CD4-positive, CD25-positive, alpha-beta regulatory T cell (primary cell): ENCODE data around the gene ADCY6. TPM values are rescaled to one million over a fixed set of nuclear protein-coding genes. Genes with fewer than 3 reads are reported as not detected.

Source experiments
- polyA plus RNA-seq, 4 donors: library from polyadenylated mRNA; unstranded; fragments of 300-500 nt; fragmentation: Illumina TruSeq; gene quantifications; one replicate each; pipeline ENCODE4 v1.2.3, GENCODE V29; 2021
- total RNA-seq: library from RNA; stranded (reverse); gene quantifications from one replicate; pipeline ENCODE4 v1.2.3, GENCODE V29; 2022

ADCY6 gene
- total and polyA plus RNA-seq, 5 donors from 2014 or later, result 0.12 TPM; not detected in 4

Other genes starting within 250 kb of the ADCY6 start
- gene LALBA, start 219.0 kb downstream of the ADCY6 start, total RNA-seq, result not detected
- not detected for gene LALBA, start 219.0 kb downstream of the ADCY6 start, polyA plus RNA-seq
- gene KANSL2, start 106.9 kb downstream of the ADCY6 start, total RNA-seq, result 116 TPM
- gene KANSL2, start 106.9 kb downstream of the ADCY6 start, polyA plus RNA-seq, result 10 to 100 TPM; 30.9 to 40.8 (median 39.7) TPM
- gene CCNT1, start 72.4 kb downstream of the ADCY6 start, total RNA-seq, result 117 TPM
- 10 to 100 TPM; 11.4 to 21.0 (median 16.1) TPM for gene CCNT1, start 72.4 kb downstream of the ADCY6 start, polyA plus RNA-seq
- 9.1 TPM for gene CACNB3, start 29.4 kb upstream of the ADCY6 start, total RNA-seq
- 1 to 10 TPM in 2 of 4 donors, under 1 TPM in 2; 0.32 to 2.3 (median 0.83) TPM for gene CACNB3, start 29.4 kb upstream of the ADCY6 start, polyA plus RNA-seq
- 96.3 TPM for gene DDX23, start 63.1 kb upstream of the ADCY6 start, total RNA-seq
- gene DDX23, start 63.1 kb upstream of the ADCY6 start, polyA plus RNA-seq, result 10 to 100 TPM; 30.5 to 40.4 (median 34.7) TPM
- gene RND1, start 76.8 kb upstream of the ADCY6 start, total RNA-seq, result 7.3 TPM
- gene RND1, start 76.8 kb upstream of the ADCY6 start, polyA plus RNA-seq, result under 1 TPM; 0.13 to 0.63 (median 0.42) TPM
- gene FKBP11, start 136.4 kb upstream of the ADCY6 start, total RNA-seq, result 55.6 TPM
- 10 to 100 TPM; 56.5 to 79.7 (median 77.0) TPM for gene FKBP11, start 136.4 kb upstream of the ADCY6 start, polyA plus RNA-seq
- gene ARF3, start 168.4 kb upstream of the ADCY6 start, total RNA-seq, result 79.4 TPM
- 10 to 100 TPM; 21.2 to 30.5 (median 23.6) TPM for gene ARF3, start 168.4 kb upstream of the ADCY6 start, polyA plus RNA-seq
- gene WNT10B, start 182.6 kb upstream of the ADCY6 start, total RNA-seq, result 1.6 TPM
- gene WNT10B, start 182.6 kb upstream of the ADCY6 start, polyA plus RNA-seq, result not detected
- gene WNT1, start 189.2 kb upstream of the ADCY6 start, total RNA-seq, result 0.62 TPM
- under 1 TPM in 1 of 4 donors, not detected in 3; 0.39 TPM for gene WNT1, start 189.2 kb upstream of the ADCY6 start, polyA plus RNA-seq
- 0.39 TPM for gene DDN, start 210.3 kb upstream of the ADCY6 start, total RNA-seq
- not detected for gene DDN, start 210.3 kb upstream of the ADCY6 start, polyA plus RNA-seq
- gene PRKAG1, start 229.7 kb upstream of the ADCY6 start, total RNA-seq, result 51.3 TPM
- gene PRKAG1, start 229.7 kb upstream of the ADCY6 start, polyA plus RNA-seq, result 10 to 100 TPM; 59.3 to 83.8 (median 64.9) TPM